Ovary (tissue), 1 donor: ENCODE results near the gene SP6.

ENCODE experiments used
- EP300 ChIP-seq: sonication (generic); formaldehyde crosslinking; IDR thresholded peaks from one replicate; pipeline ENCODE4 v1.6.1; 2017; ENCODE audit warnings: antibody characterized with exemption
- POLR2A ChIP-seq: fragments of 450-650 bp; IDR thresholded peaks from one replicate; pipeline ENCODE4 v1.6.1; 2017; ENCODE audit warnings: antibody characterized with exemption, mild to moderate bottlenecking, moderate library complexity

DNA sequence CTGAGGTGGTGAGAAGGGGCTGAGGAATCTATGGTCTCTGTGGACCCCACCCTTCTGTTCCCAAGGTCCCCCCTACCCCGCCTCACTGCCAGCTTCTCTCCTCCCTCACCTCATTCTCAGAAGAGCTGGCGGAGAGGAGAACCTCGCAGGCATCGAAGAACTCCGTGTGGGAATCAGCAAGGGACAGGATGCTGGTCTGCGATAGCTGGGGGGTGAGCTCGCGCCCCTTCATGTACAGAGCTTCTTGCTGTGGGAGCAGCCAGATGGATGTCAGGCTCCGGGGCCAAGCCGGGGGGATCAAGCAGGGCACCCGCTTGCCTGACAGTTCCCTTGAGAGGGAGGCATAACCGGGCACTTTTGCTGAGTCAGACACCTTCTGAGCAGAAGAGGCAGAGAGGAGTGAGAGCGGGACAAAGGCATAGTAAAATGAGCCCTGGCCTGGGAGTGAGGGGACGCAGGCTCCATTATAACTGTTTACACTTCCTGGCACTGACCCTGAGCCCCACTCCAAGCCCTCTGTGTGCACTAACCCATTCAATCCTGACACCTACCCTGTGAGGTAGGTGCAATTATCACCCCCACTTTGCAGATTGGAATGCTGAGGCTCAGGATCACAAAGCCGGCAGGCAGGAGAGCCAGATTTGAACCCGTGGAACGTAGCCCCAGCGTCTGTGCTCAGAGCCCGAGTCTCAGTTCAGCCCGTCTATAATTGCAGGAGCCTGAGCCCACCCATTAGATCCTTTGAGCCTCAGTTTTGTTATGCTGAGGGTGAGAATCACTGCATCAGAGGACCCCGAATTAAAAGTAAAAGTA lies 35.7 kb downstream of the SP6 start:
- no peak for TF ChIP-seq EP300
- TF ChIP-seq POLR2A = no peak
